KMS-11 (cell line): ENCODE measurements around the gene DNPH1.

Experiments
- H2AFZ ChIP-seq: fragments of 200-600 bp; sonication (generic); 2 replicates; pipeline ENCODE4 v1.6.1; 2016; ENCODE audit warnings: antibody characterized with exemption, mixed run types, low read depth
- H3K27ac ChIP-seq: fragments of 200-600 bp; sonication (generic); 2 replicates; pipeline ENCODE4 v1.6.1; 2016; ENCODE audit warnings: mild to moderate bottlenecking, mixed run types
- H3K27me3 ChIP-seq: fragments of 200-600 bp; sonication (generic); 2 replicates; pipeline ENCODE4 v1.6.1; 2017; ENCODE audit warnings: mild to moderate bottlenecking, low read depth, mixed run types, moderate library complexity; ENCODE audit not compliant: insufficient read depth
- H3K36me3 ChIP-seq: fragments of 200-600 bp; sonication (generic); 2 replicates; pipeline ENCODE4 v1.6.1; 2017; ENCODE audit warnings: mild to moderate bottlenecking, mixed run types; ENCODE audit not compliant: insufficient read depth
- H3K4me1 ChIP-seq: fragments of 200-600 bp; sonication (generic); 2 replicates; pipeline ENCODE4 v1.6.1; 2016; ENCODE audit warnings: mild to moderate bottlenecking, low read depth, mixed run types; ENCODE audit not compliant: poor library complexity, severe bottlenecking
- H3K4me2 ChIP-seq: fragments of 200-600 bp; sonication (generic); 2 replicates; pipeline ENCODE4 v1.7.0; 2016; ENCODE audit warnings: mild to moderate bottlenecking, mixed run types
- H3K4me3 ChIP-seq: fragments of 200-600 bp; sonication (generic); IDR thresholded peaks from 2 replicates; pipeline ENCODE4 v1.6.1; 2017; ENCODE audit warnings: low read depth, low read length, mixed read lengths; ENCODE audit not compliant: insufficient read depth
- H3K79me2 ChIP-seq: fragments of 200-600 bp; sonication (generic); 2 replicates; pipeline ENCODE4 v1.6.1; 2016; ENCODE audit warnings: low read depth, mixed run types; ENCODE audit not compliant: insufficient read depth
- H3K9ac ChIP-seq: fragments of 200-600 bp; sonication (generic); 2 replicates; pipeline ENCODE4 v1.6.1; 2016; ENCODE audit warnings: mild to moderate bottlenecking, mixed run types
- H4K20me1 ChIP-seq: fragments of 200-600 bp; sonication (generic); 2 replicates; pipeline ENCODE4 v1.6.1; 2016; ENCODE audit warnings: mild to moderate bottlenecking, mixed run types; ENCODE audit not compliant: insufficient read depth
- TF ChIP-seq, protein P1 (sequence below): fragments of 200-600 bp; sonication (generic); conservative IDR thresholded peaks from 2 replicates; pipeline ENCODE4 v1.6.1; 2017; ENCODE audit warnings: low read depth, mild to moderate bottlenecking, antibody characterized with exemption, low read length, moderate library complexity, mixed read lengths

The DNPH1 gene

DNA sequence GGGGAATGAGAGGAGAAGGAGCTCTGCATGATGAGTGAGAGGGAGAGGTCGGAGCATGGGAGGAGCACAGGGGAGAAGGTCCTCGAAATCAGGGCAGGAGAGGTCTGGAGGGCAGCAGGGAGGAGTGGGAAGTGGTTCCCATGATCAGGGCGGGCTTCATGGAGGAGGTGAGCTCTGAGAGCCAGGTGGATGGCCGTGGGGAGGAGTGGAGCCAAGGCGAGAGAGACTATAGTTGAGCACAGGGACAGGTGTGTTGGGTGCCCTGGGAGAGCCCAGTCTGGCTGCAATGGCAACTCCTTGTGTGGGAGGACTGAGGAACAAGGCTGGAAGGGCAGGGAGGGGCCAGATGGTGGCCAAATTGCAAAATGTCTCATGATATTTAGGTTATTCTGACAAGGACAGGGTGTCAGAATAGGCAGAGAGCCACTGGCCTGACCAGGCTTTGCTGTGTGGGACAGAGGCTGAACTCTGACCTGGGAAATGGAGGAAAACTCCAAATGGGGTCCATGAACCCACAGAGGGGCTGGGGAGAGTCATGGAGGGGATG is 35.4 kb upstream of the DNPH1 start:
- TF ChIP-seq, protein P1, sequence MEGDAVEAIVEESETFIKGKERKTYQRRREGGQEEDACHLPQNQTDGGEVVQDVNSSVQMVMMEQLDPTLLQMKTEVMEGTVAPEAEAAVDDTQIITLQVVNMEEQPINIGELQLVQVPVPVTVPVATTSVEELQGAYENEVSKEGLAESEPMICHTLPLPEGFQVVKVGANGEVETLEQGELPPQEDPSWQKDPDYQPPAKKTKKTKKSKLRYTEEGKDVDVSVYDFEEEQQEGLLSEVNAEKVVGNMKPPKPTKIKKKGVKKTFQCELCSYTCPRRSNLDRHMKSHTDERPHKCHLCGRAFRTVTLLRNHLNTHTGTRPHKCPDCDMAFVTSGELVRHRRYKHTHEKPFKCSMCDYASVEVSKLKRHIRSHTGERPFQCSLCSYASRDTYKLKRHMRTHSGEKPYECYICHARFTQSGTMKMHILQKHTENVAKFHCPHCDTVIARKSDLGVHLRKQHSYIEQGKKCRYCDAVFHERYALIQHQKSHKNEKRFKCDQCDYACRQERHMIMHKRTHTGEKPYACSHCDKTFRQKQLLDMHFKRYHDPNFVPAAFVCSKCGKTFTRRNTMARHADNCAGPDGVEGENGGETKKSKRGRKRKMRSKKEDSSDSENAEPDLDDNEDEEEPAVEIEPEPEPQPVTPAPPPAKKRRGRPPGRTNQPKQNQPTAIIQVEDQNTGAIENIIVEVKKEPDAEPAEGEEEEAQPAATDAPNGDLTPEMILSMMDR = no peak
- peaks cover 5% of the 10 kb centered on the region for H3K4me1 ChIP-seq
- H3K79me2 ChIP-seq = no peaks in the 10 kb centered on the region
- H3K27ac ChIP-seq = no peak overlapping the region
- H3K9ac ChIP-seq = no peak overlapping the region
- H3K27me3 ChIP-seq = no peaks in the 10 kb centered on the region
- no peaks in the 10 kb centered on the region for H3K36me3 ChIP-seq
- H2AFZ ChIP-seq = no peak overlapping the region
- no peaks in the 10 kb centered on the region for H4K20me1 ChIP-seq
- H3K4me2 ChIP-seq = no peak overlapping the region
- no peak overlapping the region for H3K4me3 ChIP-seq

DNA sequence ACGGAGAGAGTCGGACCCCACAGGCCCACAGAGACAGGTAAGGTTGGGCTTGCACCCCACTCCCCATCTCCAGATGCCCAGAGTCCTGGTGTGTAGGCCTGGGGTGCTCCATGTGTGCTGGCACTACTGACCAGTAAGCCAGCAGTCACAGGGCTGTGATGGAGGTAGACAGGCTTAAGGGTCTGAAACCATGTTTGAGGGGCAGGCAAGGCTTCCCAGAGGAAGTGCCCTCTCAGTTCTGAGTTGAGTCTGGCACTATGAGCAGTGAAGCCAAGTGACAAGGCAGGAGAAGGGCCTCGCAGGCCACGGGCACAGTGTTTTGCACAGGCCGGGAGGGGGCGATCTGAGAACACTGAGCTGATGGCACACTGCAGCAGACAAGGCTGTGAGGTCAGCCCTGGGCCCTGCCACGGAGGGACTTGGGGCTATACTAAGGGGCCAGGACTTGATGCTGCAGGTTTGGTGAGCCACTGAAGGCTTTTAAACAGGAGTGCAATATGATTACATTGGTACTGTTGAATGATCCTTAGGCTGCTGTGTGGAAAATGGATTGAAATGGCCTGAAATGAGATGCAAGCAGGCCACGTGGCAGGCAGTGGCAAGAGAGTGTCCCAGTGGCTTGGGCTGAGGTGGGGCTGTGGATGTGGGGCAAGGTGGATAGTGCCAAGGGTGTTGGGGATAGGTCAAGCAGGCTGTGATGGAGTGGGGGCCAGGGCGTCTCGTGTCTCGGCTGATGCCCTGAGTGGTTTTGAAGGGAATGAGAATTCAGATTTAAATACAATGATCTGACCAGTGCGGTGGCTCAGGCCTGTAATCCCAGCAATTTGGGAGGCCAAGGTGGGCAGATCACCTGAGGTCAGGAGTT is 34.3 kb upstream of the DNPH1 start:
- Histone ChIP-seq H3K27me3 (no peaks in the 10 kb centered on the region), H3K79me2 (no peaks in the 10 kb centered on the region), H3K4me2 (no peak overlapping the region), H3K9ac (no peak overlapping the region), H3K4me1 (peaks cover 7% of the 10 kb centered on the region), H2AFZ (peak overlapping the region; percentile 59), H3K27ac (no peak overlapping the region), H3K4me3 (no peak overlapping the region), H4K20me1 (no peaks in the 10 kb centered on the region), H3K36me3 (no peaks in the 10 kb centered on the region)
- TF ChIP-seq, protein P1 = peak; percentile 85

DNA sequence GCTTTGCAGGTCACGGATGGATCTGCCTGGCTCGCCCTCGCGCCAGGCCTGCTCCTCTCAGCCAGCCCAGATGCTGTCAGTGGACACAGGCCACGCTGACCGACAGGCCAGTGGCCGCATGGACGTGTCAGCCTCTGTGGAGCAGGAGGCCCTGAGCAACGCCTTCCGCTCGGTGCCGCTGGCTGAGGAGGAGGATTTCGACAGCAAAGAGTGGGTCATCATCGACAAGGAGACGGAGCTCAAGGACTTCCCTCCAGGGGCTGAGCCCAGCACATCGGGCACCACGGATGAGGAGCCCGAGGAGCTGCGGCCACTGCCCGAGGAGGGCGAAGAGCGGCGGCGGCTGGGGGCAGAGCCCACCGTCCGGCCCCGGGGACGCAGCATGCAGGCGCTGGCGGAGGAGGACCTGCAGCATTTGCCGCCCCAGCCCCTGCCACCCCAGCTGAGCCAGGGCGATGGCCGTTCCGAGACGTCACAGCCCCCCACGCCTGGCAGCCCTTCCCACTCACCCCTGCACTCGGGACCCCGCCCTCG is 33.6 kb upstream of the DNPH1 start:
- H2AFZ ChIP-seq = peak overlapping the region; percentile 59
- TF ChIP-seq, protein P1 = no peak

DNA sequence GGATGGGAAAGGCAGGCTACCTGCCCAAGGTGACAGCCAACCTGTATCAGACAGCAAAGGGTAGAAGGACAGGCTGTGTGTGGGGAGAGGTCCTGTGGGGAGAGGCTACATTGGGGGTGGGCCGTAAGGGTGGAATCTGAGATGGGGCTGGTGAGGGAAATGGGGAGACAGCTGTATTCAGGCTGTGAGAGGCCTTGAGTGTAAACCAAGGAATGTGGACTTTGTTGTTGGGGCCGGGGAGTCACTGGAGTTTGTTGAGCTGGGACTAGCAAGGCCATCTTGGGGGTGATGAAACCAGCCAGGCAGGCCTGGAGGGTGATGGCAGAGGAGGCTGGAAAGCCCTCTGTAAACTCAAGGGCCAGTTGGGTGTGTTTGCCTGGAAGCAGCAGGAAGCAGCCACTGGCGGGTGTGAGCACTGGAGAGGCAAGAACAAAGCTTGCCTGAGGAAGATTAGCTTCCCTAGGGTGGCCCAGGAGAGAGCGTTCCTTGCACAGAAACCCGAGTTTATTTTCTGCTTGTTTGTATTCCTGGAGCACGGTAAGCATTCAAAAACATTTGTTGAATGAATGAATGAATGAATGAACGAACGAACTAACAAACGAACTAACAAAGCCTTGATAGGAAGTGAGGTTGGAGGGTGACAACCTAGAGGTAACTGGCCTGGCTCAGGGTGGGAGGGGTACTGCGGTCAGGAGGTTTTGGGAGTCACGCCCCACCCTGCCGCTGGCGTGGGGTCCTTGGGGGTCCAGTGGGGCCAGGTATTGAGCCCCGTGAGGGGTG is 32.9 kb upstream of the DNPH1 start:
- H3K27ac ChIP-seq = no peak overlapping the region
- no peak overlapping the region for H2AFZ ChIP-seq
- H4K20me1 ChIP-seq = no peaks in the 10 kb centered on the region
- H3K4me3 ChIP-seq = no peak overlapping the region
- H3K9ac ChIP-seq = no peak overlapping the region
- H3K36me3 ChIP-seq = no peaks in the 10 kb centered on the region
- peaks cover 21% of the 10 kb centered on the region for H3K4me1 ChIP-seq
- no peak overlapping the region for H3K4me2 ChIP-seq
- no peaks in the 10 kb centered on the region for H3K27me3 ChIP-seq
- TF ChIP-seq, protein P1 = no peak
- H3K79me2 ChIP-seq = no peaks in the 10 kb centered on the region

More for the DNA sequence above, 33.6 kb upstream of the DNPH1 start:
- Histone ChIP-seq H3K4me2 (no peak overlapping the region), H3K9ac (no peak overlapping the region), H4K20me1 (no peaks in the 10 kb centered on the region), H3K27ac (no peak overlapping the region), H3K27me3 (no peaks in the 10 kb centered on the region), H3K4me3 (no peak overlapping the region), H3K4me1 (peaks cover 14% of the 10 kb centered on the region), H3K79me2 (no peaks in the 10 kb centered on the region), H3K36me3 (no peaks in the 10 kb centered on the region)
